ENCODE results near the gene GLIS1.

DNA sequence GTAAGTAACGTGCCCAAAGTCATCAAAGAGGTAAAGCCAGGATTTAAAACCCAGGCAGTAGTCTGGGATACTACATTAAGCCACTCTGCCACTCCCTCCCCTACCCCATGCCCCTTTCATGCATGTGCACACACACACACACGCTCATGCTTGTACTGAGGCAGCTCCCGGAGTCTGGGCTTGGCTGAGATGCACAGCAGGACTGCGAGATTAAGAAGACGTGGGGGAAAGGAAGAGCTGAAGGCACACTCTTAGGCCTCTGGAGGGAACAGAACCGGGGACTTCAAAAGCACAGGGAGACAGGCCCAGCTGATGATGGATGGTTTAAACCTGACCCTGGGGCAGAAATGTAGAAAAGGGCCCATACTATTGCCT, 98.3 kb downstream of the GLIS1 start:
- TF ChIP-seq, protein P1, sequence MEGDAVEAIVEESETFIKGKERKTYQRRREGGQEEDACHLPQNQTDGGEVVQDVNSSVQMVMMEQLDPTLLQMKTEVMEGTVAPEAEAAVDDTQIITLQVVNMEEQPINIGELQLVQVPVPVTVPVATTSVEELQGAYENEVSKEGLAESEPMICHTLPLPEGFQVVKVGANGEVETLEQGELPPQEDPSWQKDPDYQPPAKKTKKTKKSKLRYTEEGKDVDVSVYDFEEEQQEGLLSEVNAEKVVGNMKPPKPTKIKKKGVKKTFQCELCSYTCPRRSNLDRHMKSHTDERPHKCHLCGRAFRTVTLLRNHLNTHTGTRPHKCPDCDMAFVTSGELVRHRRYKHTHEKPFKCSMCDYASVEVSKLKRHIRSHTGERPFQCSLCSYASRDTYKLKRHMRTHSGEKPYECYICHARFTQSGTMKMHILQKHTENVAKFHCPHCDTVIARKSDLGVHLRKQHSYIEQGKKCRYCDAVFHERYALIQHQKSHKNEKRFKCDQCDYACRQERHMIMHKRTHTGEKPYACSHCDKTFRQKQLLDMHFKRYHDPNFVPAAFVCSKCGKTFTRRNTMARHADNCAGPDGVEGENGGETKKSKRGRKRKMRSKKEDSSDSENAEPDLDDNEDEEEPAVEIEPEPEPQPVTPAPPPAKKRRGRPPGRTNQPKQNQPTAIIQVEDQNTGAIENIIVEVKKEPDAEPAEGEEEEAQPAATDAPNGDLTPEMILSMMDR (optimal IDR thresholded peaks at IDR 0.05 in 1 of 3, IDR thresholded peaks at IDR 0.05 in 1 of 3, conservative IDR thresholded peaks at IDR 0.05 in 1 of 3; ENCODE audit: extremely low read depth in 1 of 3, insufficient read depth in 2 of 3, low read length in 3 of 3) = no peak
- TF ChIP-seq EZH2 (IDR thresholded peaks at IDR 0.05; ENCODE audit: low read length) = no peak

Measured in keratinocyte (primary cell).